HT1080 (cell line): ENCODE results near the gene ZNF235. TPM values are rescaled to one million over a fixed set of nuclear protein-coding genes. Genes with fewer than 3 reads are reported as not detected.
"Not testable (repeated sequence)": the region's sequence is repeated elsewhere in the genome, so short reads cannot be mapped to it uniquely, and the experiment has no call there.

Experiments used
- DNase-seq: peaks from one replicate; pipeline ENCODE4 v3.0.0-alpha.2; 2015; ENCODE audit warnings: low read depth
- small RNA-seq: library from RNA; depleted of rRNA; stranded (forward); fragments of <200 nt; gene quantifications from one replicate; pipeline ENCODE3, GENCODE V24; 2014
- total RNA-seq: library from RNA; depleted of rRNA; stranded (reverse); fragments of >200 nt; shearing (Covaris generic); gene quantifications from 2 replicates; pipeline ENCODE4 v1.2.3, GENCODE V29; 2014; rRNA removed

Gene ZNF235
- total RNA-seq, 1 experiment from 2014 or later: 1.9 TPM

GRCh38 chr19:44258136-44258535, 46.7 kb downstream of the ZNF235 start:
- DNase-seq: no peak

GRCh38 chr19:44255705-44256411, 49.0 kb downstream of the ZNF235 start:
- no peak for DNase-seq

GRCh38 chr19:44254496-44254895, 50.3 kb downstream of the ZNF235 start:
- DNase-seq: no peak

- DNase-seq: not testable (repeated sequence)
Observed at GRCh38 chr19:44253392-44253791, 51.4 kb downstream of the ZNF235 start.

- DNase-seq: not testable (repeated sequence)
Observed at GRCh38 chr19:44252332-44252731, 52.5 kb downstream of the ZNF235 start.

- no peak for DNase-seq
Observed at GRCh38 chr19:44236384-44236783, 68.4 kb downstream of the ZNF235 start.

Small RNA genes within 50 kb of the gene (small RNA-seq; reads per million reads assigned to genes)
- not detected for gene NDUFA3P1

Other genes starting within 250 kb of the ZNF235 start
- gene ZNF284, start 232.9 kb downstream of the ZNF235 start, total RNA-seq: 4.1 and 5.0 TPM in 2 replicates
- gene ZNF224, start 210.7 kb downstream of the ZNF235 start, total RNA-seq: 8.3 and 13.5 TPM in 2 replicates
- gene ZNF225, start 191.6 kb downstream of the ZNF235 start, total RNA-seq: 2.9 and 3.4 TPM in 2 replicates
- gene ZNF234, start 163.5 kb downstream of the ZNF235 start, total RNA-seq: 6.7 and 8.1 TPM in 2 replicates
- 16.7 and 21.8 TPM in 2 replicates for gene ZNF226, start 139.9 kb downstream of the ZNF235 start, total RNA-seq
- 24.9 and 26.3 TPM in 2 replicates for gene ZNF227, start 92.5 kb downstream of the ZNF235 start, total RNA-seq
- 1.3 and 1.9 TPM in 2 replicates for gene ZNF233, start 45.1 kb downstream of the ZNF235 start, total RNA-seq
- 4.0 TPM in 2 replicates for gene ZNF112, start 51.7 kb upstream of the ZNF235 start, total RNA-seq
- 1.0 and 2.4 TPM in 2 replicates for gene ZNF285, start 96.6 kb upstream of the ZNF235 start, total RNA-seq
- gene ZNF229, start 143.4 kb upstream of the ZNF235 start, total RNA-seq: 5.8 and 7.3 TPM in 2 replicates
- 18.0 and 18.4 TPM in 2 replicates for gene ZNF180, start 195.5 kb upstream of the ZNF235 start, total RNA-seq
- gene CEACAM20, start 224.7 kb upstream of the ZNF235 start, total RNA-seq: not detected in 2 replicates